ENCODE data around the gene NIPBL.

DNA sequence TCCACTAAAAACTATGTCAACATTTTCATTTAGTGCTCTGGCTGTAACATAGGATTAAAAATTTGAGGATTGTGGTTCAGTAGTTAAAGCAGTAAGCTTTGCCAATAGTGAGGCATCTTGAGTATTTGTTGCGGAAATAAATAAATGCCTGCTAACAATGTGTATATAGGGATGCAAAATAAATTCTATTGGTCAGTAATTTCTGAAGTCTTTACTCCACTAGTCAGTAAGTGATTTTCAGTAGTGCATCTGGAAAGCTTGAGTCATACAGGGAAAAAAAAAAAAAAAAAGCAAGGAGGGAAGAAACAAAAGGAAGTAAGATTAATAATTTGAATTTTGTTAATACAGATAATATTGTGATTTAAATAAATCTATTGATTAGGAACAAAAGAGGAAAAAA lies 21.0 kb downstream of the NIPBL start:
- TF ChIP-seq, protein P1, sequence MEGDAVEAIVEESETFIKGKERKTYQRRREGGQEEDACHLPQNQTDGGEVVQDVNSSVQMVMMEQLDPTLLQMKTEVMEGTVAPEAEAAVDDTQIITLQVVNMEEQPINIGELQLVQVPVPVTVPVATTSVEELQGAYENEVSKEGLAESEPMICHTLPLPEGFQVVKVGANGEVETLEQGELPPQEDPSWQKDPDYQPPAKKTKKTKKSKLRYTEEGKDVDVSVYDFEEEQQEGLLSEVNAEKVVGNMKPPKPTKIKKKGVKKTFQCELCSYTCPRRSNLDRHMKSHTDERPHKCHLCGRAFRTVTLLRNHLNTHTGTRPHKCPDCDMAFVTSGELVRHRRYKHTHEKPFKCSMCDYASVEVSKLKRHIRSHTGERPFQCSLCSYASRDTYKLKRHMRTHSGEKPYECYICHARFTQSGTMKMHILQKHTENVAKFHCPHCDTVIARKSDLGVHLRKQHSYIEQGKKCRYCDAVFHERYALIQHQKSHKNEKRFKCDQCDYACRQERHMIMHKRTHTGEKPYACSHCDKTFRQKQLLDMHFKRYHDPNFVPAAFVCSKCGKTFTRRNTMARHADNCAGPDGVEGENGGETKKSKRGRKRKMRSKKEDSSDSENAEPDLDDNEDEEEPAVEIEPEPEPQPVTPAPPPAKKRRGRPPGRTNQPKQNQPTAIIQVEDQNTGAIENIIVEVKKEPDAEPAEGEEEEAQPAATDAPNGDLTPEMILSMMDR (IDR thresholded peaks at IDR 0.05): no peak
- TF ChIP-seq JUND (IDR thresholded peaks at IDR 0.05): peak; percentile 14; the same call in 1 of the 2 replicates
- TF ChIP-seq RFX5 (IDR thresholded peaks at IDR 0.05; ENCODE audit: low read length): no peak
- TF ChIP-seq POLR2AphosphoS5 (IDR thresholded peaks at IDR 0.05; ENCODE audit: low read depth, low read length): no peak
- TF ChIP-seq EP300 (IDR thresholded peaks at IDR 0.05; ENCODE audit: borderline replicate concordance in 1 of 2, low read depth in 1 of 2, low read length in 1 of 2): no peak
- no peak for TF ChIP-seq CHD2 (IDR thresholded peaks at IDR 0.05; ENCODE audit: low read length, partially characterized antibody)
- TF ChIP-seq ELF1 (IDR thresholded peaks at IDR 0.05): no peak
- no peak for TF ChIP-seq SIN3A (IDR thresholded peaks at IDR 0.05; ENCODE audit: borderline replicate concordance, low read depth, low read length)
- TF ChIP-seq NRF1 (IDR thresholded peaks at IDR 0.05; ENCODE audit: low read depth, low read length): no peak
- TF ChIP-seq EZH2phosphoT487 (IDR thresholded peaks at IDR 0.05; ENCODE audit: borderline replicate concordance, low read depth): no peak
- TF ChIP-seq, protein P2, sequence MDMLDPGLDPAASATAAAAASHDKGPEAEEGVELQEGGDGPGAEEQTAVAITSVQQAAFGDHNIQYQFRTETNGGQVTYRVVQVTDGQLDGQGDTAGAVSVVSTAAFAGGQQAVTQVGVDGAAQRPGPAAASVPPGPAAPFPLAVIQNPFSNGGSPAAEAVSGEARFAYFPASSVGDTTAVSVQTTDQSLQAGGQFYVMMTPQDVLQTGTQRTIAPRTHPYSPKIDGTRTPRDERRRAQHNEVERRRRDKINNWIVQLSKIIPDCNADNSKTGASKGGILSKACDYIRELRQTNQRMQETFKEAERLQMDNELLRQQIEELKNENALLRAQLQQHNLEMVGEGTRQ (IDR thresholded peaks at IDR 0.05; ENCODE audit: borderline replicate concordance, low read depth, low read length): no peak
- TF ChIP-seq, protein P3, sequence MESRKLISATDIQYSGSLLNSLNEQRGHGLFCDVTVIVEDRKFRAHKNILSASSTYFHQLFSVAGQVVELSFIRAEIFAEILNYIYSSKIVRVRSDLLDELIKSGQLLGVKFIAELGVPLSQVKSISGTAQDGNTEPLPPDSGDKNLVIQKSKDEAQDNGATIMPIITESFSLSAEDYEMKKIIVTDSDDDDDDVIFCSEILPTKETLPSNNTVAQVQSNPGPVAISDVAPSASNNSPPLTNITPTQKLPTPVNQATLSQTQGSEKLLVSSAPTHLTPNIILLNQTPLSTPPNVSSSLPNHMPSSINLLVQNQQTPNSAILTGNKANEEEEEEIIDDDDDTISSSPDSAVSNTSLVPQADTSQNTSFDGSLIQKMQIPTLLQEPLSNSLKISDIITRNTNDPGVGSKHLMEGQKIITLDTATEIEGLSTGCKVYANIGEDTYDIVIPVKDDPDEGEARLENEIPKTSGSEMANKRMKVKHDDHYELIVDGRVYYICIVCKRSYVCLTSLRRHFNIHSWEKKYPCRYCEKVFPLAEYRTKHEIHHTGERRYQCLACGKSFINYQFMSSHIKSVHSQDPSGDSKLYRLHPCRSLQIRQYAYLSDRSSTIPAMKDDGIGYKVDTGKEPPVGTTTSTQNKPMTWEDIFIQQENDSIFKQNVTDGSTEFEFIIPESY (IDR thresholded peaks at IDR 0.05; ENCODE audit: borderline replicate concordance, low read depth): no peak
- peak; percentile 37; the same call in 1 of the 2 replicates for TF ChIP-seq FOSL2 (IDR thresholded peaks at IDR 0.05; ENCODE audit: borderline replicate concordance, low read depth)

Measured in SK-N-SH (cell line).